Glomerular visceral epithelial cell (primary cell): ENCODE results near the gene DEFB131B.
A peak's percentile ranks its signal among the peaks of the same experiment; 100 is the strongest.
"Not testable (repeated sequence)": the region's sequence is repeated elsewhere in the genome, so short reads cannot be mapped to it uniquely, and the experiment has no call there.

Experiments used
- DNase-seq: peaks from one replicate; pipeline ENCODE4 v3.0.0-alpha.2; 2016; ENCODE audit errors: extremely low spot score

The DEFB131B gene

DNA sequence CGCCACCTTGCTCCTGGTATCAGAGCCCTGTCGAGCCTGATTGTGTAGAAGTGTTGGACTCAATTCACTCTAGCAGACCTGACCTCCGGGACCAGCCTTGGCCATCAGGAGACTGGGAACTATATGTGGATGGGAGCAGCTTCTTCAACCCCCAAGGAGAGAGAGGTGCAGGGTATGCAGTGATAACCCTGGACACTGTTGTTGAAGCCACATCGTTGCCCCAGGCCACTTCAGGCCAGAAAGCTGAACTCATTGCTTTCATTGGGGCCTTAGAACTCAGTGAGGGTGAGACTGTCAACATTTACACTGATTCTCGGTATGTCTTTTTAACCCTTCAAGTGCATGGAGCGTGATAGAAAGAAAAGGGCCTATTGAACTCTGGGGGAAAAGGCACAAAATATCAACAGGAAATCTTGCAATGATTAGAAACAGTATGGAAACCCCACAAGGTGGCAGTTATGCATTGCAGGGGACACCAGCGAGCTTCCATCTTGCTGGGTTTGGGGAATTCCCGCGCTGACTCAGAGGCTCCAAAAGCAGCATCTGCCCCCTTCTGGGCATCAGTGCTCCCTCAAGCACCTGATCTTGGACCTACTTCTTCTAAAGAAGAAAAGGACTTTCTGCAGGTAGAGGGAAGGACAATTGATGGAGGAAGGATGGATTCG is 33.2 kb downstream of the DEFB131B start:
- peak; percentile 12 for DNase-seq

DNA sequence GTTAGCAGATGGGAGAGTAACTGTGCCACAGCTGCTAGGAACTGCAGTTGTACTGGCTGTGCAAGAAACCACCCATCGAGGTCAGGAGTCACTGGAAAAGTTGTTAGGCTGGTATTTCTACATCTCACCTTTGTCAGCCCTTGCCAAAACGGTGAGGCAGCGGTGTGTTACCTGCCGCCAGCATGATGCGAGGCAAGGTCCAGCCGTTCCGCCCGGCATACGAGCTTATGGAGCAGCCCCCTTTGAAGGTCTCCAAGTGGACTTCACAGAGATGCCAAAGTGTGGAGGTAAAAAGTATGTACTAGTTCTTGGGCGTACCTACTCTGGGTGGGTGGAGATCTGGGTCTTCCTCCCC is 33.7 kb downstream of the DEFB131B start:
- not testable (repeated sequence) for DNase-seq

DNA sequence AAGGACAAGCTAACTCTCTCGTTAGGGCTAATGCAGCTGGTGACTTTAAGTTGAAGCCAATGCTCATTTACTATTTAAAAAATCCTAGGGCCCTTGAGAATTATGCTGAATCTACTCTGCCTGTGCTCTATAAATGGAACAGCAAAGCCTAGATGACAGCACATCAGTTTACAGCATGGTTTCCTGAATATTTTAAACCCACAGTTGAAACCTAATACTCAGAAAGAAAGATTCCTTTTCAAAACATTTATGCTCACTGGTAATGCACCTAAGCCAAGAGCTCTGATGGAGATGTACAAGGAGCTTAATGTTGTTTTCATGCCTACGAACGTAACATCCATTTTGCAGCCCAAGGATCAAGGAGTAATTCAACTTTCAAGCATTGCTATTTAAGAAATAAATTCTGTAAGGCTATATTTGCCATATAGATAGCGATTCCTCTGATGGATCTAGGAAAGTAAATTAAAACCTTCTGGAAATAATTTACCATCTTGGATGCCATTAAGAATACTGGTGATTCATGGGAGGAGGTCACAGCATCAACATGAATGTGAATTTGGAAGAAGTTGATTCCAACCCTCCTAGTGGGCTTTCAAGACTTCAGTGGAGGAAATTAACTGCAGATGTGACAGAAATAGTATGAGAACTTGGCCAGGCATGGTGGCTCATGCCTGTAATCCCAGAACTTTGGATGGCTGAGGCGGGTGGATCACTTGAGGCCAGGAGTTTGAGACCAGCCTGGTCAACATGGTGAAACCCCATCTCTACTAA is 35.7 kb downstream of the DEFB131B start:
- DNase-seq, result no peak

DNA sequence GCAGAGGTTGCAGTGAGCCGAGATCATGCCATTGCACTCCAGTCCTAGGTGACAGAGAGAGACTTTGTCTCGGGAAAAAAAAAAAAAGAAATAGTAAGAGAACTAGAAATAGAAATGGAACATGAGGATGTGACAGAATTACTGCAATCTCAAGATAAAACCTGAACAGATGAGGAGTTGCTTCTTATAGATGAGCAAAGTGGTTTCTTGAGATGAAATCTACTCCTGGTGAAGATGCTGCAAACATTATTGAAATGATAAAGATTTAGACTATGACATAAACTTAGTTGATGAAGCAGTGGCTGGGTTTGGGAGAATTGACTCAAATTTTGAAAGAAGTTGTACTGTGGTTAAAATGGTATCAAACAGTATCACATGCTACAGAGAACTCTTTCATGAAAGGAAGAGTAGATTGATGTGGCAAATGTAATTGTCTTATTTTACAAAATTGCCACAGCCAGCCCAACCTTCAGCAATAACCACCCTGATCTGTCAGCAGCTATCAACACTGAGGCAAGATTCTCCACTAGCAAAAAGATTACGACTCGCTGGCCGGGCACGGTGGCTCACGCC is 36.5 kb downstream of the DEFB131B start:
- DNase-seq, result no peak

DNA sequence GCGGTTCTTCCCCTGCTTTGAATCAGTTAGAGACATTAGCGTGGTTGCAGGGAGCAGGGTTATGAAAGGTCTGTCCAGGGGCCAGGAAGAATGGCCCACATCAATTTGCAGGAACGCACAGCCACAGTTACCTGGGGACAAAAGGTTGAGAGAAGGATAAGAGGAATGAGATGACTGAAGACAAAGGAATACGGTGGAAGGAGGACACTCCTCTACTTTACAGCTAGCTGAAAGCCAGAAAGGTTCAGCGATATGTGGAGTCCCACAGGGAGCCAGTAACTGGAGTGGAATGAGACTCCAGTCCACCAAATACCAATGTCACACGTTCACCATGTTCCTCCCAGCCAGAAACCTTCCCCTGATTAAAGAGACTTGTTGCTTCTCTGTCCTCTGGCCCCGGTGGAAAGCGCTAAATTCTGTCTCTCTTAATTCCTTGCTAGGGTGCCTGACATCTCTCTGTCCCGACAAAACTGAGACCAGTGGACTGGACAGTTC is 39.4 kb downstream of the DEFB131B start:
- DNase-seq, result no peak

DNA sequence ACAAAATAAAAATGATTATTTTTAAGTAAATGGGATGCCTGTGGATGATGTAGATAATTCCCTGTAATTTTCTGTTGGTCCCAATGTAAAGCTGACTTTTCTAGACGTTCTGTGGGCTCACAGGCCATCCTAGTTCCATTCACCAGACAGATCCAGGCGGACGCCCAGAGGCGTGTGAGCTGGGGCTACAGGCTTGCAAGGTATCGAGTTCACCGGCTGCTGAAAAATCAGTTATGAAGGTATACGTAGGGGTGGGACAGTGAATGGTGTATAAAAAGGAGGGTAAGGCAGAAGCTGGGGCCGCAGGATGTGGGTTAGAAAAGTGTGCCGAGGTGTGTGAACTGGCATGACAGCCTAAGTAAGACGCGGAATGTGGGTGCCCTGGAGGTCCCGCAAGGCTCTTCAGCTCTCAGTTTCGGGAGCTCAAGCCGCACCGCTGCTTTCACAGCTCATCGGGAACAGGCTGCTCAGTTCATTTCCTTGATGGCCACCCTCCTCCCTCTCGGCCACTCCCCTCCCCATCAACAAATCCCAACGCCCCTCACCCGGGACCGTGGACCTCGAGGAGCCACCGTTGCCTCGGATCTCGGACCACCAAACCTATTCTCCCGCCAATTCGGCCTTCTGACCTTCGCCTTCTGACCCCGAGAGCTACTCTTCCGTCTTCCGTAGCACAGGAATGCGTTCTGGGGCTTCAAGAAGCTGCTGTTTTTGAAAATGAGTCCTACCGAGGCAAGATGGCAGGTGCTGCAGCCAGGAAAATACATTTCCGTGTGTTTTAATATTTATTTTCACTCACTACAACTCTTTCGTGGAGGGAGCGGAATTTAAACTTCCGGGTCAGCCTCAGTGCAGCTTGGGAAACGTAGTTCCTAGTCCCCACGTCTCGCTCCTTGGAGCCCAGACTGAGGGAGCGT is 49.8 kb downstream of the DEFB131B start, which contains the start of gene XNDC1N:
XNDC1N (minus strand) TSS at position 775 of the 917 bp plus-strand sequence. CDS start 5,241 bp downstream, outside the sequence.
- DNase-seq, result peak; percentile 81

DNA sequence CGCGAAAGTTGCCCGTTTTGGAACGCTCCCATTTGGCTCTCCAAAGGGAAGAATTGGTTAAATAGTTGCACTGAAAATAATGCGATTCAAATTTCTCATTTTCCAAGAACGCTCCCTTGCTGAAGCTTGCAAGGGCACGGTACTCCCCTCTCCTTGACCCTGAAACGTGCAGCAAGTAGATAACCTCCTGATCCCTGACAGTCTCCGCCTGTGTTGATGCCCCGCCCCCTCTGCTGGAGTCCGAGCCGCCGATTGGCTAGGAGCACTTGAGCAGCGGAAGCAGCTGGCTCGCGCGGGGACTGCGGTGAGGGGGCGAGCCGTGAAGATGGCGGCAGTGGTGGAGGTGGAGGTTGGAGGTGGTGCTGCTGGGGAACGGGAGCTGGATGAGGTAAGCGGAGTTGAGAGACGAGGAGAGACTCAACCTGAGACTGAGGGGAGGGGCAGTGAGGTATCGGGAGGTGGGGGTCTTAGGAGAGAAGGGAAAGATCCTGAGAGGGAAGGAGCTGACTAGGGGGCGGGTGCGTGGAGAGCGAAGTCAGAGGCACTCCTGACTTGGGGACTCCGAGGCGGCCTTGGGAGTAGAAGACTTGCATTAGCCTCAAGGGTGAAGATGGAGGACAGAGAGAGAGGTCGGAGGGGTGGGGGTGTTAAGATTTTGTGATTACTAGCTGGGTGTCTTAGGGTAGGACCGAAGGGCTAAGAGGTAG is 50.6 kb downstream of the DEFB131B start, which contains the start of gene RNF121:
RNF121 (plus strand) TSS at position 310 of the 707 bp plus-strand sequence; CDS start at position 326, 16 bp downstream.
- peak; percentile 94 for DNase-seq

DNA sequence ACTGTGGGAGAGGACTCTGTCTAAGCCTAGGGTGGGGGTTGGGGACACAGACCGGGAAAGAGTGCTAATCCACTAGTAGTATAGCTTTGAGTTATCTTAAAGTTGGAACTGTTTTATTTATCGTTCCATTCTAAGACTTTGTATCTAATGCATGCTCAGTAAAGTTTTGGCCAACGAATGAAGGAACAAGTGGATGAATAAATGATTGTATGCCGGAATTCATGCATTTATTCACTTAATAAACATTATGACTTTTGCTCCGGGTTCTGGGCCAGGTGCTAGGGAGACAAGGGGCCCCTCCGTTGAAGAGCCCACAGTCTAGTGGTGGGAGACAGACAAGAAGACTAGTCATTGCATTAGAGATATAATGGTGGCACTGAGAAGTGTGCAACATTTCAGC is 51.2 kb downstream of the DEFB131B start:
- no peak for DNase-seq

DNA sequence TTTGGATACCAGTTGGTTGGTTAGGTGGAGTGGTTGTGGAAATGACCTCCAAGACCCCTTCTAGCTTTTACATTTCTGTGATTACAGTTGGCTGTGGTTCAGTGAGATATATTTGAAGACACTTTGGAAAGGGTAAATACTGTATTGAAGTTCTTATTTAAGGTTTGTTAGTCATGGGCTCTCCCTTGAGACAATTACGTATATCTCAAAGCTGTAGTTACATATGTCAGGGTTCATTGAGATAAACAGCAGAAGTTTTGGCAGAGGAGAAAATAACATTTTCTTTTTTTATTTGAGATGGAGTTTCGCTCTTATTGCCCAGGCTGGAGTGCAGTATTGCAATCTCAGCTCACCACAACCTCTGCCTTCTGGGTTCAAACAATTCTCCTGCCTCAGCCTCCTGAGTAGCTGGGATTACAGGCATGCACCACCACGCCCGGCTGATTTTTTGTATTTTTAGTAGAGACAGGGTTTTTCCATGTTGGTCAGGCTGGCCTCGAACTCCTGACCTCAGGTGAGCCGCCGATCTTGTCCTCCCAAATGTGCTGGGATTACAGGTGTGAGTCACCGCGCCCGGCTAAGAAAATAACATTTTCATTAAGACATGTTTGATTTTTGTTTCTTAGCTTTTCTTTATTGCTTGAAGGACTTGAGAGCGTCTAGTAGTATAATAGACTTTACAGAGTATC is 52.4 kb downstream of the DEFB131B start:
- DNase-seq, result no peak

DNA sequence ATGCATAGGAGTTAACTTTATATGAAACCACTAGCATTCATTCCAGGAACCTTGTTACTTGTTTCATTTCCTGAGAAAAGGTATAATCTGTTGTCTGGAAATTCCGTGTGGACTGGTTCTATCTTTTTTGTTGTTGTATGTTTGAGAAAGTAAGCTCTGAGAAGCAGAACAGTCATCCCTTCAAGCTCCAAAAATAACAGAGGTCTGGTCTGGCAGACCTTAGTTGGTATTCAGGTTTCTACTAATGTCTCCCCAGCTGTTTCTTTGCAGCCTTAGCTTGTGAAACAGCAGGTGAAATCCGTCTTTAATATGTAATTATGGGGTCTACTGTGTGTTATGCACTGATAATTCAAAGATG is 53.0 kb downstream of the DEFB131B start:
- no peak for DNase-seq

DNA sequence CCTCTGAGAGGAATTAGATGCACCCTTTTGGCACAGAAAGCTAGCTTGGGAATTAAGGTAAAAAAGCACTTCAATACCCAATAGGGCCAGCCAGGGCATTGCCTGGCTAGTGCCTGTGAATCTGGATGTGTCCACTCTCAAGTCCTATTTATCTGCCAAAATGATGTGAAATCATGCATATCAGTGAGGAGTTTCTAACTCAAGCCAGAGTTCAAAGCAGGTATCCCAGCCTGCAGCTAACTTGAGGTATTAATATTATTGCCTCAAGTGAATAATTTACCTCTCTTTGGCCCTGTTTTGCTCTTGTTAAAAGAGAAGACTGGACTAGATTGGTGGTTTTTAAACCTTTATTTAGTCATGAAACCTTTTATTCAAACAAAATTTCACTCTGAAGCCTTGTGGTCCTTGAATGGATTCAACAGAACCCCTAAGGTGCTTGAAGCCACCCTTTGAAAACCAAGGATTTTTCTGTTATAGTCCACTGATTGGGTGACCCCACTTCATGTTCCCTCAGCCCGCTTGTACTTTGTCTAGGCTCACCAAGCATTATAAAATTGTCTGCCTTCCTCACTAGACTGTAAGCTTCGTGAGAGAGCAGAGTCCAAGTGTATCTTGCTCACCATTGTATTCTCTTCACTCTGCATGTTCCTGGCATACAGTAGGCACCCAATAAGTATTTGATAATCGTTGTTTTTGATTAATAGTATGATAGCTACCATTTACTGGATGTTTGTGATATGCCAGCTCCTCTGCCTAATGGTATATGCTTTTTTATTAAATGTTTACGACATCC is 55.1 kb downstream of the DEFB131B start:
- DNase-seq, result no peak
